ENCODE measurements around the gene C1orf21. TPM values are rescaled to one million over a fixed set of nuclear protein-coding genes. Genes with fewer than 3 reads are reported as not detected.

The C1orf21 gene
- total and polyA plus RNA-seq, 2 of the 4 experiments (the other 2 are of a cell fraction): 6.4 to 9.9 TPM

GRCh38 chr1:184445997-184446396, 59.2 kb downstream of the C1orf21 start:
- no peak overlapping the region for H2AFZ ChIP-seq (replicated peaks; ENCODE audit: low read length, poor library complexity)
- H3K18ac ChIP-seq (ENCODE audit: low read depth, low read length): no peak overlapping the region
- POLR2A ChIA-PET (ENCODE audit: unreplicated experiment): no interaction called here
- H3K4me3 ChIP-seq (ENCODE audit: insufficient read depth, low read depth, low read length): no peak overlapping the region
- no TSS peak for BruUV-seq (replicated peaks)
- no CpG with 5 or more reads among the region's 4 CpGs for WGBS, 2 experiments (ENCODE audit: extremely low coverage in 2 of 2, insufficient read length in 1 of 2)
- H3K9ac ChIP-seq (ENCODE audit: low read depth, low read length): no peak overlapping the region
- no peak overlapping the region for H3K27ac ChIP-seq (ENCODE audit: insufficient read depth, low read length)
- no peak overlapping the region for H4K91ac ChIP-seq (ENCODE audit: insufficient read depth, low read depth, low read length)
- no peaks in the 10 kb centered on the region for H3K9me1 ChIP-seq (ENCODE audit: insufficient read depth, low read length)
- no peak overlapping the region for H3K23ac ChIP-seq (ENCODE audit: low read depth, low read length)
- no peak overlapping the region for H2AK9ac ChIP-seq (replicated peaks; ENCODE audit: low read depth, low read length, poor library complexity)
- H3K4me1 ChIP-seq (ENCODE audit: control insufficient read depth, insufficient read depth, low read length): no peaks in the 10 kb centered on the region
- no peak overlapping the region for H2AK5ac ChIP-seq (ENCODE audit: low read depth, low read length)
- H3K56ac ChIP-seq (ENCODE audit: extremely low read depth, insufficient read depth, low read length): no peak overlapping the region
- H3K27me3 ChIP-seq (ENCODE audit: control insufficient read depth, insufficient read depth, low read length): no peaks in the 10 kb centered on the region
- H4K8ac ChIP-seq (ENCODE audit: low read depth in 2 of 2, low read length in 2 of 2): no peak overlapping the region
- TF ChIP-seq FOS (IDR thresholded peaks at IDR 0.05; ENCODE audit: low read depth, low read length): no peak
- TF ChIP-seq USF2 (IDR thresholded peaks at IDR 0.05; ENCODE audit: low read depth, low read length): no peak
- no peak for TF ChIP-seq CEBPB (IDR thresholded peaks at IDR 0.05; ENCODE audit: low read depth, low read length)
- no peak for TF ChIP-seq BHLHE40 (IDR thresholded peaks at IDR 0.05; ENCODE audit: low read depth, low read length)
- TF ChIP-seq RFX5 (IDR thresholded peaks at IDR 0.05; ENCODE audit: low read depth, low read length): no peak
- TF ChIP-seq NFE2L2 (IDR thresholded peaks at IDR 0.05; ENCODE audit: low read depth, low read length): no peak
- no peak for TF ChIP-seq CHD1 (IDR thresholded peaks at IDR 0.05; ENCODE audit: low read depth, low read length)
- TF ChIP-seq RAD21 (IDR thresholded peaks at IDR 0.05; ENCODE audit: low read length): no peak
- TF ChIP-seq MAZ (IDR thresholded peaks at IDR 0.05; ENCODE audit: borderline replicate concordance, low read depth, low read length): no peak
- TF ChIP-seq SMC3 (IDR thresholded peaks at IDR 0.05; ENCODE audit: low read depth, low read length): no peak
- no peak for TF ChIP-seq CTCF (conservative IDR thresholded peaks at IDR 0.05; ENCODE audit: low read depth, low read length)
- no peak for TF ChIP-seq MAFK (IDR thresholded peaks at IDR 0.05; ENCODE audit: low read depth, low read length)
- TF ChIP-seq RCOR1 (IDR thresholded peaks at IDR 0.05; ENCODE audit: insufficient replicate concordance, low read length): no peak
- no peak for TF ChIP-seq POLR2A (IDR thresholded peaks at IDR 0.05; ENCODE audit: low read depth, low read length)
- TF ChIP-seq MXI1 (IDR thresholded peaks at IDR 0.05; ENCODE audit: borderline replicate concordance, low read depth, low read length): no peak
- no peak for TF ChIP-seq ELK1 (IDR thresholded peaks at IDR 0.05; ENCODE audit: borderline replicate concordance, low read depth, low read length)
- no peak overlapping the region for H4K5ac ChIP-seq (ENCODE audit: low read depth, low read length)
- no peak overlapping the region for H2BK15ac ChIP-seq (ENCODE audit: low read depth, low read length)
- H3K79me1 ChIP-seq (ENCODE audit: low read depth in 1 of 2, low read length in 2 of 2): peaks cover 4 to 8% of the 10 kb centered on the region in 2 experiments; a peak in 3 of 4 replicates
- no peaks in the 10 kb centered on the region for H3K36me3 ChIP-seq (ENCODE audit: control insufficient read depth, insufficient read depth, low read length)
- dilution Hi-C loops (cut with HindIII; ENCODE audit: low sequenced_read_pairs, unreplicated experiment): no loop called here
- no peaks in the 10 kb centered on the region for H4K20me1 ChIP-seq (ENCODE audit: insufficient read depth, low read length)
- no peak for ATAC-seq (ENCODE audit: low read depth)
- in situ Hi-C loops (cut with MboI; ENCODE audit: low sequenced_read_pairs): no loop called here
- H3K9me3 ChIP-seq (ENCODE audit: control insufficient read depth, insufficient read depth, low read length): no peaks in the 10 kb centered on the region
- no peak overlapping the region for H2BK5ac ChIP-seq (ENCODE audit: low read depth, low read length, poor library complexity, severe bottlenecking)
- H3K4me2 ChIP-seq (ENCODE audit: low read depth, low read length): no peak overlapping the region
- H2BK120ac ChIP-seq (ENCODE audit: low read depth, low read length): no peak overlapping the region
- CTCF ChIA-PET: no interaction called here
- intact Hi-C loops (cut with micrococcal nuclease): no loop called here
- H3K4ac ChIP-seq (ENCODE audit: low read depth, low read length): no peak overlapping the region
- no peak for DNase-seq
- H3K14ac ChIP-seq (replicated peaks; ENCODE audit: low read depth, low read length): no peak overlapping the region
- no peak overlapping the region for H2BK20ac ChIP-seq (ENCODE audit: low read depth, low read length)
